ENCODE data around the gene LFNG. TPM values are rescaled to one million over a fixed set of nuclear protein-coding genes. Genes with fewer than 3 reads are reported as not detected.
A peak's percentile ranks its signal among the peaks of the same experiment; 100 is the strongest.

The LFNG gene
- total and polyA plus RNA-seq, 9 of the 15 experiments (the other 6 are each of a cell fraction or from before 2014, with no cell fraction given): 0.03 to 0.89 (median 0.25) TPM; not detected in 1

GRCh38 chr7:2527505-2528467 lies 8.2 kb downstream of the LFNG start (continued):
- TF ChIP-seq DPF2 (IDR thresholded peaks at IDR 0.05) (peak; percentile 69), RFX1 (IDR thresholded peaks at IDR 0.05) (peak; percentile 89), SNIP1 (IDR thresholded peaks at IDR 0.05; ENCODE audit: low read depth) (no peak), CLOCK (CRISPR knock-in tag; IDR thresholded peaks at IDR 0.05; ENCODE audit: borderline replicate concordance) (no peak), ZNF23 (CRISPR knock-in tag; IDR thresholded peaks at IDR 0.05) (no peak), PTRF (tag; IDR thresholded peaks at IDR 0.05) (no peak), ZNF263 (CRISPR knock-in tag; IDR thresholded peaks at IDR 0.05; ENCODE audit: borderline replicate concordance) (peak; percentile 62; the same call in 1 of the 2 replicates), CTBP1 (IDR thresholded peaks at IDR 0.05; ENCODE audit: borderline replicate concordance) (no peak), ARID1B (IDR thresholded peaks at IDR 0.05) (peak; percentile 56), HSF4 (CRISPR knock-in tag; IDR thresholded peaks at IDR 0.05; ENCODE audit: borderline replicate concordance) (no peak), CBX8 (IDR thresholded peaks at IDR 0.05; ENCODE audit: borderline replicate concordance, extremely low read depth, low read depth, low read length, poor library complexity, severe bottlenecking) (no peak), LEF1 (IDR thresholded peaks at IDR 0.05) (no peak), RBM17 (IDR thresholded peaks at IDR 0.05; ENCODE audit: borderline replicate concordance, low read depth, low read length) (no peak), TFAP4 (CRISPR knock-in tag; IDR thresholded peaks at IDR 0.05; ENCODE audit: borderline replicate concordance) (peak; percentile 59; the same call in 1 of the 2 replicates), CREB3 (tag; conservative IDR thresholded peaks at IDR 0.05; ENCODE audit: low read depth) (no peak), SMARCC2 (IDR thresholded peaks at IDR 0.05; ENCODE audit: low read depth) (0 out of 2 replicates have a peak, but pooled peaks have one; percentile 38), PRPF4 (IDR thresholded peaks at IDR 0.05; ENCODE audit: insufficient read depth, low read depth, low read length, poor library complexity, severe bottlenecking) (no peak), TCF3 (CRISPR knock-in tag; IDR thresholded peaks at IDR 0.05) (no peak), ID3 (CRISPR knock-in tag; IDR thresholded peaks at IDR 0.05) (no peak), ID3 (tag; IDR thresholded peaks at IDR 0.05) (no peak), FOXA3 (CRISPR knock-in tag; conservative IDR thresholded peaks at IDR 0.05 in 1 of 2, IDR thresholded peaks at IDR 0.05 in 1 of 2) (peak; percentile 6 to 42; a peak in 1 of 4 replicates)
